Measurements from ENCODE around the gene SH3RF3.

The SH3RF3 gene

GRCh38 chr2:109247340-109247739 lies 118.3 kb downstream of the SH3RF3 start:
- Histone ChIP-seq H3K9me3 (ENCODE audit: severe bottlenecking) (no peaks in the 10 kb centered on the region), H3K4me3 (ENCODE audit: severe bottlenecking) (no peak overlapping the region), H3K36me3 (ENCODE audit: low read depth) (no peaks in the 10 kb centered on the region), H3K4me1 (ENCODE audit: insufficient read depth, poor library complexity, severe bottlenecking) (peaks cover 12% of the 10 kb centered on the region), H3K27ac (ENCODE audit: poor library complexity, severe bottlenecking) (no peak overlapping the region), H3K27me3 (ENCODE audit: insufficient read depth, poor library complexity, severe bottlenecking) (no peaks in the 10 kb centered on the region)
- no peak for ATAC-seq (ENCODE audit: low read depth)
- TF ChIP-seq, protein P1, sequence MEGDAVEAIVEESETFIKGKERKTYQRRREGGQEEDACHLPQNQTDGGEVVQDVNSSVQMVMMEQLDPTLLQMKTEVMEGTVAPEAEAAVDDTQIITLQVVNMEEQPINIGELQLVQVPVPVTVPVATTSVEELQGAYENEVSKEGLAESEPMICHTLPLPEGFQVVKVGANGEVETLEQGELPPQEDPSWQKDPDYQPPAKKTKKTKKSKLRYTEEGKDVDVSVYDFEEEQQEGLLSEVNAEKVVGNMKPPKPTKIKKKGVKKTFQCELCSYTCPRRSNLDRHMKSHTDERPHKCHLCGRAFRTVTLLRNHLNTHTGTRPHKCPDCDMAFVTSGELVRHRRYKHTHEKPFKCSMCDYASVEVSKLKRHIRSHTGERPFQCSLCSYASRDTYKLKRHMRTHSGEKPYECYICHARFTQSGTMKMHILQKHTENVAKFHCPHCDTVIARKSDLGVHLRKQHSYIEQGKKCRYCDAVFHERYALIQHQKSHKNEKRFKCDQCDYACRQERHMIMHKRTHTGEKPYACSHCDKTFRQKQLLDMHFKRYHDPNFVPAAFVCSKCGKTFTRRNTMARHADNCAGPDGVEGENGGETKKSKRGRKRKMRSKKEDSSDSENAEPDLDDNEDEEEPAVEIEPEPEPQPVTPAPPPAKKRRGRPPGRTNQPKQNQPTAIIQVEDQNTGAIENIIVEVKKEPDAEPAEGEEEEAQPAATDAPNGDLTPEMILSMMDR (IDR thresholded peaks at IDR 0.05; ENCODE audit: poor library complexity, severe bottlenecking): no peak
- no peak for DNase-seq (ENCODE audit: low spot score)

DNA sequence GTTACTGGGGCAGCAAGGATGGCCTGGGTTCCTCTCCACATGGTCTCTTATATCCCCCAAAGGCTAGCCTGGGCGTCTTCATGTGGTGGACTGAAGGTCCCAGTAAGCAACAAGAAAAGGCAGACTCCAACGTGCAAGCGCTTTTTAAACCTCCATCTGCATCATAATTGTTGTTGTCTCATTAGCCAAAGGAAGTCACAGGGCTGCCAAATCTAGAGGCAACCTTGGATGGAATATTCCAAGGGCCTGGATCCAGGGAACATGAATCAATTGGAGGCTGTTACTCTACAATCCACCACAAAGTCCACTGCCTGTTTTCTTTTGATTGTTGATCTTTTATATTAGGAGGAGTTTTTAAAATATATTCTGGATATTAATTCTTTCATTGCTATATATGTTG lies 118.8 kb downstream of the SH3RF3 start:
- no peaks in the 10 kb centered on the region for H3K36me3 ChIP-seq (ENCODE audit: low read depth)
- no peak for ATAC-seq (ENCODE audit: low read depth)
- no peaks in the 10 kb centered on the region for H3K9me3 ChIP-seq (ENCODE audit: severe bottlenecking)
- H3K27me3 ChIP-seq (ENCODE audit: insufficient read depth, poor library complexity, severe bottlenecking): no peaks in the 10 kb centered on the region
- DNase-seq (ENCODE audit: low spot score): no peak
- H3K4me3 ChIP-seq (ENCODE audit: severe bottlenecking): no peak overlapping the region
- TF ChIP-seq, protein P1 (IDR thresholded peaks at IDR 0.05; ENCODE audit: poor library complexity, severe bottlenecking): no peak
- H3K4me1 ChIP-seq (ENCODE audit: insufficient read depth, poor library complexity, severe bottlenecking): peaks cover 7% of the 10 kb centered on the region
- H3K27ac ChIP-seq (ENCODE audit: poor library complexity, severe bottlenecking): no peak overlapping the region

- TF ChIP-seq, protein P1 (IDR thresholded peaks at IDR 0.05; ENCODE audit: poor library complexity, severe bottlenecking): no peak
- no peak for ATAC-seq (ENCODE audit: low read depth)
- H3K27me3 ChIP-seq (ENCODE audit: insufficient read depth, poor library complexity, severe bottlenecking): no peaks in the 10 kb centered on the region
- H3K4me3 ChIP-seq (ENCODE audit: severe bottlenecking): no peak overlapping the region
- no peak overlapping the region for H3K27ac ChIP-seq (ENCODE audit: poor library complexity, severe bottlenecking)
- H3K4me1 ChIP-seq (ENCODE audit: insufficient read depth, poor library complexity, severe bottlenecking): no peaks in the 10 kb centered on the region
- H3K36me3 ChIP-seq (ENCODE audit: low read depth): no peaks in the 10 kb centered on the region
- DNase-seq (ENCODE audit: low spot score): no peak
- no peaks in the 10 kb centered on the region for H3K9me3 ChIP-seq (ENCODE audit: severe bottlenecking)
These were observed 119.6 kb downstream of the SH3RF3 start for GRCh38 chr2:109248590-109248989.

- H3K4me1 ChIP-seq (ENCODE audit: insufficient read depth, poor library complexity, severe bottlenecking): no peaks in the 10 kb centered on the region
- no peak for ATAC-seq (ENCODE audit: low read depth)
- H3K36me3 ChIP-seq (ENCODE audit: low read depth): no peaks in the 10 kb centered on the region
- no peak overlapping the region for H3K4me3 ChIP-seq (ENCODE audit: severe bottlenecking)
- H3K27ac ChIP-seq (ENCODE audit: poor library complexity, severe bottlenecking): no peak overlapping the region
- DNase-seq (ENCODE audit: low spot score): no peak
- TF ChIP-seq, protein P1 (IDR thresholded peaks at IDR 0.05; ENCODE audit: poor library complexity, severe bottlenecking): no peak
- no peaks in the 10 kb centered on the region for H3K27me3 ChIP-seq (ENCODE audit: insufficient read depth, poor library complexity, severe bottlenecking)
- H3K9me3 ChIP-seq (ENCODE audit: severe bottlenecking): no peaks in the 10 kb centered on the region
These were observed 124.2 kb downstream of the SH3RF3 start for GRCh38 chr2:109253217-109253616.

GRCh38 chr2:109254174-109254904 lies 125.3 kb downstream of the SH3RF3 start:
- DNase-seq (ENCODE audit: low spot score): no peak
- ATAC-seq (ENCODE audit: low read depth): no peak
- Histone ChIP-seq H3K27ac (ENCODE audit: poor library complexity, severe bottlenecking) (no peak overlapping the region), H3K4me1 (ENCODE audit: insufficient read depth, poor library complexity, severe bottlenecking) (no peaks in the 10 kb centered on the region), H3K27me3 (ENCODE audit: insufficient read depth, poor library complexity, severe bottlenecking) (no peaks in the 10 kb centered on the region), H3K36me3 (ENCODE audit: low read depth) (no peaks in the 10 kb centered on the region), H3K9me3 (ENCODE audit: severe bottlenecking) (no peaks in the 10 kb centered on the region), H3K4me3 (ENCODE audit: severe bottlenecking) (no peak overlapping the region)
- TF ChIP-seq, protein P1 (IDR thresholded peaks at IDR 0.05; ENCODE audit: poor library complexity, severe bottlenecking): no peak

All from RWPE2 (cell line).